ENCODE data around the gene LMOD1. TPM values are rescaled to one million over a fixed set of nuclear protein-coding genes. Genes with fewer than 3 reads are reported as not detected.

The LMOD1 gene
- total and polyA plus RNA-seq, 2 of the 8 experiments (the other 6 are each of a cell fraction or from before 2014, with no cell fraction given), result 0.77 to 1.4 TPM

DNA sequence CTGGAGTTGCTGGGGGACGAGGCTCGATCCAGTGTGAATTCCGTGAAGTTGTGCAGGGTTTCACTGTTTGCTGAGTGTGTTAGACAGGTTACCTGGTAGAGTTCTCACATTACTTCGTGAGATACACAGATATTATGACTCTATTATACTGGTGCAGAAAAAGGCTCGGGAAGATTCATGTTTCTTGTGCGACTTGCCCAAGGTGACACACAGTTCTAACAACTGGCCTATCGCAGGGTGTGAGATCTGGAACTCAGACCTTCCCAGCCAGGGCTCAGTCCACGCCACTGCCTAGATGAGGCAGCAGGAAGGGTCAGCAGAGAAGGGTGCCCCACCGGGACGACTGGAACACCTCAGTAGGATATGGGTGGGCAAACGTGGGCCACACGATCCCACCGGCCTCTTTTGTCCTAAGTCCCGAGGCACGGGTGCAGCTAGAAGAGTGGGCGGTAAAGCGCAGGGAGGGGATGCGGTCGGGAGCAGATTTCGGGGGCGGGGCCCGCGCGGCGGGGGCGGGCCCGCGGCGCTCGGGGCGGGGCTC lies 35.8 kb upstream of the LMOD1 start:
- no peak overlapping the region for H3K27ac ChIP-seq (ENCODE audit: low read depth, low read length)
- H3K4me3 ChIP-seq (ENCODE audit: extremely low read depth in 1 of 4, insufficient read depth in 2 of 4, low read depth in 3 of 4, low read length in 4 of 4), result peak overlapping the region; percentile 78 to 87 (median 82)
- FAIRE-seq (no peak), DNase-seq (ENCODE audit: low read depth in 1 of 2, low spot score in 2 of 2) (no peak)
- H3K79me2 ChIP-seq (ENCODE audit: control insufficient read depth in 1 of 2, insufficient read depth in 2 of 2, low read length in 2 of 2), result peaks cover 3 to 37% of the 10 kb centered on the region in 2 experiments; a peak in 3 of 4 replicates
- H3K4ac ChIP-seq (replicated peaks; ENCODE audit: insufficient read length, low read depth, low read length), result peak overlapping the region; percentile 83
- H3K9me3 ChIP-seq (ENCODE audit: insufficient read depth in 2 of 2, low read depth in 1 of 2, low read length in 1 of 2), result no peaks in the 10 kb centered on the region
- H2AK5ac ChIP-seq (ENCODE audit: low read depth, low read length), result no peak overlapping the region
- H3K36me3 ChIP-seq (ENCODE audit: control insufficient read depth in 2 of 4, insufficient read depth in 4 of 4, low read length in 3 of 4), result no peaks in the 10 kb centered on the region
- H2BK5ac ChIP-seq (ENCODE audit: low read depth, low read length), result no peak overlapping the region; the same call in 1 of the 2 replicates
- 30% methylated on average over 15 of the region's 31 CpGs; no CpG with 5 or more reads in 1 of the 2 experiments for WGBS, 2 experiments (ENCODE audit: extremely low coverage in 1 of 2, insufficient coverage in 1 of 2, insufficient read length in 1 of 2, insufficient replicate concordance in 2 of 2, low coverage in 1 of 2, low lambda C conversion rate in 2 of 2, missing lambda C conversion rate in 1 of 2)
- ChIA-PET CTCF (ENCODE audit: partially characterized antibody) (interaction anchor here (0.7 to 7.3 kb wide), 11 partner anchors 9 to 152 kb away, joined by 3 to 44 read pairs (median 5); no protein-coding TSS in a partner anchor), POLR2A (ENCODE audit: partially characterized antibody) (interaction anchor here (0.6 to 2.6 kb wide), 13 partner anchors 9 to 103 kb away, joined by 3 to 11 read pairs (median 5); partner anchors contain the start of genes ELF3 and TIMM17A)
- no peak overlapping the region; the same call in 1 of the 2 replicates for H2BK20ac ChIP-seq (ENCODE audit: low read length)
- peak overlapping the region; percentile 48; the same call in 1 of the 2 replicates for H4K8ac ChIP-seq (ENCODE audit: extremely low read depth, insufficient read depth, low read length)
- peak overlapping the region; percentile 59 for H4K5ac ChIP-seq (ENCODE audit: insufficient read length, low read depth, low read length)
- no peak overlapping the region for H3K23ac ChIP-seq (ENCODE audit: insufficient read length)
- H3K9ac ChIP-seq (replicated peaks in 1 of 4; ENCODE audit: extremely low read depth in 1 of 4, low read depth in 3 of 4, low read length in 3 of 4), result peak overlapping the region in 1 of 4 experiments; percentile 24; a peak in 3 of 7 replicates
- peak overlapping the region; percentile 73 for H4K91ac ChIP-seq (replicated peaks; ENCODE audit: insufficient read length, low read length)
- peak overlapping the region; percentile 95 for H2AFZ ChIP-seq (ENCODE audit: low read length)
- H3K23me2 ChIP-seq (ENCODE audit: low read depth, low read length), result peaks cover 6% of the 10 kb centered on the region
- peak overlapping the region; percentile 47 for H3K56ac ChIP-seq (replicated peaks; ENCODE audit: insufficient read length, low read depth, low read length)
- H3K27me3 ChIP-seq (replicated peaks in 1 of 4; ENCODE audit: control insufficient read depth in 3 of 4, extremely low read depth in 1 of 4, insufficient read depth in 3 of 4, low read length in 3 of 4), result peaks cover 0 to 3% (median 0%) of the 10 kb centered on the region in 4 experiments; a peak in 1 of 7 replicates
- peaks cover 0 to 4% (median 2%) of the 10 kb centered on the region in 4 experiments; a peak in 5 of 7 replicates for H3K4me1 ChIP-seq (replicated peaks in 1 of 4; ENCODE audit: control insufficient read depth in 3 of 4, insufficient read depth in 4 of 4, low read length in 3 of 4)
- H3K18ac ChIP-seq (ENCODE audit: extremely low read depth, low read length), result peak overlapping the region; percentile 43; the same call in 1 of the 2 replicates
- H4K20me1 ChIP-seq (replicated peaks in 1 of 2; ENCODE audit: control insufficient read depth in 1 of 2, insufficient read depth in 2 of 2, low read length in 2 of 2), result peaks cover 0 to 2% of the 10 kb centered on the region in 2 experiments
- peaks cover 2% of the 10 kb centered on the region; the same call in 1 of the 2 replicates for H3K79me1 ChIP-seq (ENCODE audit: low read depth, low read length)
- H2BK12ac ChIP-seq (ENCODE audit: low read depth, low read length), result 0 out of 2 replicates have a peak overlapping the region, but pooled peaks have one; percentile 27
- H2BK15ac ChIP-seq (ENCODE audit: low read length), result peak overlapping the region; percentile 98; the same call in 1 of the 2 replicates
- no peak overlapping the region for H2BK120ac ChIP-seq (replicated peaks; ENCODE audit: low read depth, low read length)
- H3K4me2 ChIP-seq (ENCODE audit: insufficient read depth in 1 of 2, low read depth in 2 of 2, low read length in 2 of 2), result peak overlapping the region; percentile 86
- no peak overlapping the region for H3K14ac ChIP-seq (ENCODE audit: insufficient read length)
